GM12864 (cell line): Measurements from ENCODE around the gene BAG2.

Experiments used
- DNase-seq: peaks from one replicate; pipeline ENCODE4 v3.0.0-alpha.2; 2011; ENCODE audit warnings: low read depth
- H3K4me3 ChIP-seq: 2 replicates; pipeline ENCODE4 v1.5.1; 2011; ENCODE audit warnings: mild to moderate bottlenecking, low read depth, low read length, control low read depth
- CTCF ChIP-seq: IDR thresholded peaks from 2 replicates; pipeline ENCODE4 v1.5.1; 2011; ENCODE audit warnings: low read depth, mild to moderate bottlenecking, moderate library complexity, low read length, control low read depth, inconsistent platforms; ENCODE audit errors: missing control alignments

The BAG2 gene

GRCh38 chr6:57138026-57138425 lies 34.1 kb upstream of the BAG2 start:
- no peak for TF ChIP-seq CTCF
- H3K4me3 ChIP-seq, result no peak overlapping the region
- no peak for DNase-seq

GRCh38 chr6:57141451-57142177 lies 30.5 kb upstream of the BAG2 start:
- TF ChIP-seq CTCF, result no peak
- no peak overlapping the region for H3K4me3 ChIP-seq
- DNase-seq, result no peak

- TF ChIP-seq CTCF, result no peak
- DNase-seq, result no peak
- no peak overlapping the region for H3K4me3 ChIP-seq
These were observed 30.0 kb upstream of the BAG2 start for GRCh38 chr6:57142178-57142525.

GRCh38 chr6:57143690-57144089 lies 28.4 kb upstream of the BAG2 start:
- DNase-seq, result no peak
- no peak overlapping the region for H3K4me3 ChIP-seq
- no peak for TF ChIP-seq CTCF

- H3K4me3 ChIP-seq, result no peak overlapping the region
- no peak for TF ChIP-seq CTCF
These were observed 24.7 kb upstream of the BAG2 start for GRCh38 chr6:57147401-57147800.

GRCh38 chr6:57147955-57148858 lies 23.9 kb upstream of the BAG2 start:
- DNase-seq, result no peak
- H3K4me3 ChIP-seq, result no peak overlapping the region
- no peak for TF ChIP-seq CTCF

More at GRCh38 chr6:57147401-57147800, 24.7 kb upstream of the BAG2 start:
- no peak for DNase-seq
